Glomerular visceral epithelial cell (primary cell): Measurements from ENCODE around the gene KRT9.
A peak's percentile ranks its signal among the peaks of the same experiment; 100 is the strongest.
"Not testable (repeated sequence)": the region's sequence is repeated elsewhere in the genome, so short reads cannot be mapped to it uniquely, and the experiment has no call there.

Source experiments
- DNase-seq: peaks from one replicate; pipeline ENCODE4 v3.0.0-alpha.2; 2016; ENCODE audit errors: extremely low spot score

Gene KRT9

DNA sequence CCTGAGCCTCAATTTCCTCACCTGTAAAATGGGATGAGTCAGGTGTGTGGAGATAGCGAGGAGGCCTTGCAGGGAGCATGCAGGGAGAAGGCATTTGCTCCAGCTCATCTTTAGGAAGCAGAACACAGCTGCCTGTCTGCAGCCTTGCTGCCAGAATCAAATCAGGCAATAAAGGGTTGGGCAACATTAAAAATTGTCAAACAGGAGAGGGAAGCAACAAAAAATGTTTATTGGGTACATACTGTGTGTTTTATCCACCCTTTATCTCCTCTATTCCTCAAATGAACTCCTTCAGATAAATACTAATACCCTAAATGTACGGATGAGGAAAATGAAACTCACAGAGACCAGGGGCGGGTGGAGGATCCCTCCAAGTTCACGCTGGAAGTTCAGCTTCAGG, 28.5 kb upstream of the KRT9 start:
- no peak for DNase-seq

GRCh38 chr17:41599680-41600079, 27.8 kb upstream of the KRT9 start:
- DNase-seq = no peak

GRCh38 chr17:41595585-41595984, 23.7 kb upstream of the KRT9 start:
- DNase-seq = no peak

- no peak for DNase-seq
Observed at GRCh38 chr17:41594363-41594915, 22.6 kb upstream of the KRT9 start.

DNA sequence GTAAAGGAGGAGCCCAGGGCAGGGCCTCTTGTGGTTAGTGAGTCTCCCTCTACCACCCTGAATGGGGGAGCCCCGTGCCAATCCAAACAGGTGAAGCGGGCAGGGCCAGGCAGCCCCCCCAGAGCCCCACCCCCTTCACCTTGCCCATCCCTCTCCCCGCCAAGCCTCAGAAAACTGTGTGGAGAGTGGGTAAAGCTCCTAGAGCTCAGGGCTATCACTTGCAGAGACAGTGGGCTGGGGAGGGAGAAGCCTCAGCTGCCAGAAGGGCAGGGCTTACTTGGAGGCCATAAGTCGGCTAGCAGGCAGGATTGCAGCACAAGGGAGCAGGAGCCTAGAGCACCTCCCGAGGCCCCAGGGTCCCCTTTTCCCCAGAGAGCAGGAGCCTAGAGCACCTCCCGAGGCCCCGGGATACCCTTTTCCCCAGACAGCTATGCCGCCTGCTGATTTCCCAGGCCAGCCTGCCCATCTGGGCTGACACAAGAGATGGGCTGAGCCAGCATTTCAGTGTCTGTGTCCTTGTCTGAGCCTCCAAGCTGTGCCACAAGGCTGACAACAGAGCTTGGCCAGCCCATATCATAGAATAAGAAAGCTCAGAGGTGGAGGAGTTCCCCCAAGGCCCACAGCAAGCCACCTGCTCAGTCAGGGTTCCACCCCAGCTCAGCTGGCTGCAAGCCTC, 21.6 kb upstream of the KRT9 start:
- no peak for DNase-seq

- no peak for DNase-seq
Observed at GRCh38 chr17:41592601-41593305, 20.9 kb upstream of the KRT9 start.

DNA sequence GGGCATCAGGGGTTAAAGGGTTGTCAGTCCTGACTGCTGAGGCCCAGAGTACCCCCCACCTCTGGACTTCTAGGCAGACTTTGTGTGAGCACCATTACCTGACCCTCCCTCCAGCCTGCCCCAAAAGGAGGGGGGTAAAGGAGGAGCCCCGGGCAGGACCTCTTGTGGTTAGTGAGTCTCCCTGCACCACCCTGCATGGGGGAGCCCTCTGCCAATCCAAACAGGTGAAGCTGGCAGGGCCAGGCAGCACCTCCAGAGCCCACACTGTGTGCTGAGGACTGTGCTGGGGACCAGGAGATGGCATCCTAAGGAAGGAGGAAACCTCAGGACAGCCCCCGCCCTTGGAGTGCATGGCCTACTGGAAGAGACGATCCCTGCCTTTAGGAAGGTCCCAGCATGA, 17.4 kb upstream of the KRT9 start:
- no peak for DNase-seq

DNA sequence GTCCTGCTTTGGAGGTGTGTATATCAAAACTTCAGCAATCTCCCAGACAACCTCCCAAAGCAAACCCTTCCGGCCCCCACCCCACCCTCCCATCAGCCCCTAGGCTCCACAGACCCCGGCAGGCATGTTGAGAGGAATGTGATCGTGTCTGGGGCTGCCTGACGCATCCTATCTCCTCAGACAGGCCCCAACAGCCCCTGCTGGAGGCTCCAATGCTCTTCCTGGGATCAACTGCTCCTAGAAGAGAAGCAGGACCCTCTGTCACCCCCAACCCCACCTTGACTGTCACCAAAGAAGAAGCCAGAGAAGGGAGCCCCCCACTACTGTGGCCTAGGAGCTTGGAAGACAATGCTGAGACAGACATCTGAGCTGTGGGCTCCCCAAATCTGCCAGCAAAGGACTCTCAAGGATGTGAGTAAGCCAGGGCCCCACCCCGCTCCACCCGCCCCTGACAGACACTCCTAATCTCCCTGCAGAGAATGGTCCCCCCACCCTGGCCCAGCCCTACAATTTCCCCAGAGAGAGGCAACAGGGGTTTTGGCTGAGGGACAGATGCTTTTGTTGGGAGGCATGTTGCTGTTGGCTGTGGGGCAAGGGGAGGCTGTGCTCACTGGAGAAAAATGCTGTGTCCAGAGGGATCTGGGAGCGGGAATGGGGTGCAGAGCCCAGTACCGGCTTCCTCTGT, 16.4 kb upstream of the KRT9 start:
- no peak for DNase-seq

DNA sequence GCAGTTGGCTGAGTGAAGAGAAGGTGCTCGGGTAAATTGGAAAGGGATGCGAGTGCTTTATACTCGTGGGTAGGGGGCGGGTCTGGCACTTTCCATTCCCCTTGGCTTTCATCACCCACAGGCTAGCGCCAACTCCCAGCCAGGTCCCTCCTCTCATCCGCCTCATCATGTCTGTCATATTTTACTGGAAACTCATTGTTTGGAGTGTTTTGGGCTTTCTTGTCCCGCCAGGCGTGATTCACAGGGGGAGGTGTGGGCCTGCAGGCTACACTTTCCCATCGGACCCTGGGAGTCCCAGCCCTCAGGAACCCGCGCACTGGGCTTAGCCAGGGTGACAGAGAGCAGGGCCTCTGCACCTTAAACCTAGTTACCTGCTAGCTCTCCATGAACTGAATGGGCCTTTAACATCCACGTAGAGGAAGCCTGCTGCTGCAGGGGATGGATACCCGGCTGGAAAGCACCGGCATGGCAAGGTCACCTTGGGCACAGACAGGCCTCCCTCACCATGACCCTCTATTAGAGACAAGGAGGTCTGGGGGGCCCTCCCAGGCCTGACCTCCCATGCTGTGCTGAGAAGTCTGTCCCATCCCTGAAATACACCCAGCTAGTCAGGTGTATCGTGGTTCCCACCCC, 15.1 kb upstream of the KRT9 start, which contains the start of gene KRT14:
Gene KRT14 (minus strand): TSS at position 33 of the 633 bp plus-strand sequence. CDS start 61 bp downstream, outside the sequence.
- DNase-seq = no peak

GRCh38 chr17:41585301-41586056, 13.6 kb upstream of the KRT9 start:
- no peak for DNase-seq

GRCh38 chr17:41584331-41584927, 12.6 kb upstream of the KRT9 start:
- DNase-seq = not testable (repeated sequence)

DNA sequence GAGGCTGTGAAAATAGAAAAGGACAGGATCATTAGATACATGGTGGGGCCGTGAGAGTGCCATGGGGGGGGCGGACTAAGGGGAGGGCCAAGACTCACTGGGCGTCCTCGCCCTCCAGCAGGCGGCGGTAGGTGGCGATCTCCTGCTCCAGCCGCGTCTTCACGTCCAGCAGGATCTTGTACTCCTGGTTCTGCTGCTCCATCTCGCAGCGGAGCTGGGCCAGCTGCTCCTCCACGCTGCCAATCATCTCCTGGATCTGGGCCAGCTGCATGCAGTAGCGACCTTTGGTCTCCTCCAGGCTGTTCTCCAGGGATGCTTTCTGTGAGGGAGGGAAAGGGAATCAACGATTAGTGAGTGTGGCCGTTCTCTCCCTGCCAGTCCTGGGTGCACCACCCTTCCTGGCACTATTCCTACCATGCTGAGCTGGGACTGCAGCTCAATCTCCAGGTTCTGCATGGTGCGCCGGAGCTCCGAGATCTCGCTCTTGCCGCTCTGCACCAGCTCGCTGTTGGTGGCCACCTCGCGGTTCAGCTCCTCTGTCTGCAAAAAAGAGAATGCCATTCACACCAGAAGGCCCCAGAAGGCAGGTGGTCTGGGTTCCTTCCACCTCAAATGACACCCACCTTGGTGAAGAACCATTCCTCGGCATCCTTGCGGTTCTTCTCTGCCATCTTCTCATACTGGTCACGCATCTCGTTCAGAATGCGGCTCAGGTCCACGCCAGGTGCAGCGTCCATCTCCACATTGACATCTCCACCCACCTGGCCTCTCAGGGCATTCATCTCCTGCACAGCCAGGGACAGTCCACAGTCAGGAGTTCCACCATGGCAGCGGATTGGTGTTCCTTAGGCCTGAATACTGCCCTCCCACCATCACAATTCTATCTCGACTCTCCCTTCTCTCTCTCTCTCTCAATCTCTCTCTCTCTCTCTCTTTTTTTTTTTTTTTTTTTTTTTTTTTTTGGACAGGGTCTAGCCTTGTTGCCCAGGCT, 11.6 kb upstream of the KRT9 start:
- no peak for DNase-seq

DNA sequence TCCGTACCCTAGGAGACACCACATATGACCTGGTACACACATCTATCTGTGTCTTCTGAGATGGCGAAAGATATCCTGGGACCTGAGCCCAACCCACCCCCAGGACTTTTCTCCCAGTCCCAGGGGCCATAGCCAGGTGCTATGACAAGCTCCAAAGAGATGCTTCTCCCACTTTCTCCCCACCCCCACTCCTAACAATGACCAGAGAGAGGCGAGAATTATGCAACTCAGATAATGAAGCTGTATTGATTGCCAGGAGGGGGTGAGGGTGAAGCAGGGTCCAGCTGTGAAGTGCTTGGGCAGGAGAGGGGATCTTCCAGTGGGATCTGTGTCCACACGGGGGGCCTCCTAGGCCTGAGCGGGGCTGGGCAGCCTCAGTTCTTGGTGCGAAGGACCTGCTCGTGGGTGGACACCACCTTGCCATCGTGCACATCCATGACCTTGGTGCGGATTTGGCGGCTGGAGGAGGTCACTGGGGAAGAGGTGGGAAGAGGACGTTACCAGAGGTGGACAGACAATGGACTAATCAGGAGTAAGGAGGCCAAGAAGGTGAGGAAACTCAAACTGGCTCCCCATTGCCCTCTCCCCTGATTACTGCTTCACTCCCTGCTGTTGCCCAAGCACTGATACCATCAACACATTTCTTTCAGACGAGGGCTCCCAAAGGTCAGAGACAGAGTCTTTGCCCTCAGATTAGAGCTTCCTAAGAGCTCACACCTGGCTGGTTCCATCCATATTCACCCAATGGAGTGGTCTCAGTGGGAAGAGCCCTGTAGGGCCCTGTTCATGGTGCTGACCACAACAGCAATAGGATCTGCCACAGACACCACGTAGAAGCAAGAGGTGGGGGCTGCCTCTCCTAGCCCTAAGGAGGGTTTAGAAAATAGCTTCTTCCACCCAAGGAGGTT, 10.5 kb upstream of the KRT9 start:
- not testable (repeated sequence) for DNase-seq

DNA sequence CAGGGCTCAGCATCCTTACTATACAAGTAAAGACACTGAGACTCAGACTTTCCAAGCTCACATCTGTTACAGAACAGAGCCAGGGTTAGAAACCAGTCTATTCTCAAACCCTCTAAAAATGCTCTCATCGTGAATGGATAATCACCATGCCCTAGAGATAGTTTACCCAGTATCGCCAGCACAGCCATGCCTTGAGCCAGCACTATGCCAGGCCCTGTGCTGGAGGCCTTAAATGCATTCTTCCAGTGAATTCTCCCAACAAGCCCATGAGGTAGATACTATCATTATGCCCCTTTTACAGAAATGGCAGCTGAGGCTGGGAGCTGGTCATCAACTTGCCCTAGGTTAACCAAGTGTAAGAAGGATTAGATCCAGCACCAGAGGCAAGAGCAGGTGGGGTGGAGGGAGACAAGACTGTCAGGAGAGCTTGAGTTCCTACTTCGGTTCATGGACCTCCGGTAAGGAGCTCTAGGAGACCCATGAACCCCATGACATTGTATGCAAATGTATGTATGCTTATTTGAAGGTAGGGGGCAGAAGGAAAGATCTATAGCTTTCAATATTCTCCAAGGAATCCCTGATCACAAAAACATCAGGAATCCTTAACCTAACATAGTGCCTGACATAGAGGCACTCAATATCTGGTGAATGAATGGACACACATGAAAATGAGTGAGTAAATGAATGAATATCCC, 9.7 kb upstream of the KRT9 start:
- no peak for DNase-seq

- no peak for DNase-seq
Observed at GRCh38 chr17:41580687-41581365, 9.0 kb upstream of the KRT9 start.

GRCh38 chr17:41580244-41580575, 8.4 kb upstream of the KRT9 start:
- DNase-seq = no peak

DNA sequence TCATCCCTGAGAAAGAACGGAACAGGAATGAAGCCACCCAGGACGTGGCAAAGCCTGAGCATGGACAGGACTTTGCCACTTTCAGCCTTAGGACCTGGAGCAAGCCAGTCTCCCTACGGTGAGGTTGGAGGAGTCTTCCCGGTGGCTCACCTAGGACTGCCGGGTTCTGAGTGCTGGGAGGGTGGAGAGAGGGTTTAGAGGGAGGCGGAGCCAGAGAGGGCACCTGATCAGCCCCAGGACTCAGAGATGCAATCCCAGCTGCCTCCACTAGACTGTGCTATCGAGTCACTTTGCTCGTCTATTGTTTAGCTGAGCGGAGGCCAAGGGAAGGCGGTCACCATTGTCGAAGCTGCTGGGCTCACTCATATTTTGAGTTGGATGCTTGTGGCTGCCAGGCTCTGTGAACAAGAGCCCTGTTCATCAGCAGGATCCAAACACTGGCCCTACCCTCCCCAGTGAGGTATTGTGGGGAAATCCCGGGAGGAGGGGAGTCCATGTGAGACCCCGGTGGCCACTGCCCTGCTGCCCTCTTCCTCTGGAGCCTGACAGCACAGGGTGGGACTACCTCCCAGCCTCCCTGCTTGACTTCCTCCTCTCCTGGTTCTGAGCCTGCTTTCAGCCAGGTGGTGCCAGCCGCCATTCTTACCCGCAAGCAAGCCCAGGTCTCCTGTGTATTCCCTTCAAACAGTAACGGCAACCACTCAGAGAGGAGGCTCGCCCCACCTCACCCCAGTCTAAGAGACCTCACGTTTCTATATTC, 7.8 kb upstream of the KRT9 start:
- peak; percentile 79 for DNase-seq
